ENCODE results near the gene CHST15. TPM values are rescaled to one million over a fixed set of nuclear protein-coding genes. Genes with fewer than 3 reads are reported as not detected.

Gene CHST15
- total and polyA plus RNA-seq, 2 donors from 2014 or later = 2.8 to 39.7 TPM

GRCh38 chr10:124027651-124028050 is 65.7 kb downstream of the CHST15 start:
- intact Hi-C loops (cut with DNase I) = no loop called here

DNA sequence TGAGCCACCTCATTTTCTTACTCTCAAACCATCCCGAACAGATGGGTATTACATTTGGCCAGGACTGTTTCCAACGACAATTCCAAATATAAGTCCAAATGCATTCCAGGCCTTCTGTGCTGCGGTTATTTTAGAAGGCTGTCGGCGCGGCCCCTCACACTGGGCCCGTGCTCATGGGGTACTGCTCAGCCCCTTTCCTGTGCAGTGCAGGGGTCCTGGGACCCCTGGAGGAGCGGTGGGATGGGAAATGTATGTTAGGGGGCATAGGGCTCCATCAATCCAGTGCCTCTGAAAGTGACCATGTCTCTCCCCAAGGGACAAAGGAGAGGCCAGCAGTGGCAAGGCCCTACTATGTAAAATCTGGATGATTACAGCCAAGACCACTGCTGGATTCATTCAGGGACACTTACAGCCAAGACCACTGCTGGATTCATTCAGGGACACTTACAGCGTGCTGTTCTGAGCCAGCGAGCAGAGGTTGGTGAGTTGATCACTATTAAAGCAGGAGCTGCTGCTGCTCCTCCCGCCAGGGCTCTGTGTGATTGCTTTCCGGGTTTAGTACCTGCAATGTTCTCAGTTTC is 66.3 kb downstream of the CHST15 start:
- DNase-seq (peak in 2 of 5 donors; percentile 46 to 56), FAIRE-seq (no peak)
- intact Hi-C loops (cut with DNase I) = no loop called here

More at GRCh38 chr10:124027651-124028050, 65.7 kb downstream of the CHST15 start:
- Histone ChIP-seq H3K27ac (ENCODE audit: low read depth in 2 of 2, low read length in 2 of 2) (no peak overlapping the region), H3K9ac (ENCODE audit: low read length in 3 of 3) (no peak overlapping the region), H3K4me3 (ENCODE audit: low read length in 3 of 3) (no peak overlapping the region), H3K9me3 (ENCODE audit: control insufficient read depth in 2 of 3, insufficient read depth in 1 of 3, low read length in 3 of 3) (no peaks in the 10 kb centered on the region), H3K27me3 (ENCODE audit: control insufficient read depth, insufficient read depth, low read length) (no peaks in the 10 kb centered on the region), H3K4me1 (ENCODE audit: control insufficient read depth in 2 of 3, insufficient read depth in 2 of 3, low read depth in 1 of 3, low read length in 3 of 3) (peaks cover 0 to 5% (median 0%) of the 10 kb centered on the region in 3 donors), H3K36me3 (ENCODE audit: control insufficient read depth in 2 of 3, insufficient read depth in 3 of 3, low read length in 3 of 3) (no peaks in the 10 kb centered on the region)
- no peak for FAIRE-seq
- DNase-seq = peak in 1 of 5 donors; percentile 53
- TF ChIP-seq, protein P1, sequence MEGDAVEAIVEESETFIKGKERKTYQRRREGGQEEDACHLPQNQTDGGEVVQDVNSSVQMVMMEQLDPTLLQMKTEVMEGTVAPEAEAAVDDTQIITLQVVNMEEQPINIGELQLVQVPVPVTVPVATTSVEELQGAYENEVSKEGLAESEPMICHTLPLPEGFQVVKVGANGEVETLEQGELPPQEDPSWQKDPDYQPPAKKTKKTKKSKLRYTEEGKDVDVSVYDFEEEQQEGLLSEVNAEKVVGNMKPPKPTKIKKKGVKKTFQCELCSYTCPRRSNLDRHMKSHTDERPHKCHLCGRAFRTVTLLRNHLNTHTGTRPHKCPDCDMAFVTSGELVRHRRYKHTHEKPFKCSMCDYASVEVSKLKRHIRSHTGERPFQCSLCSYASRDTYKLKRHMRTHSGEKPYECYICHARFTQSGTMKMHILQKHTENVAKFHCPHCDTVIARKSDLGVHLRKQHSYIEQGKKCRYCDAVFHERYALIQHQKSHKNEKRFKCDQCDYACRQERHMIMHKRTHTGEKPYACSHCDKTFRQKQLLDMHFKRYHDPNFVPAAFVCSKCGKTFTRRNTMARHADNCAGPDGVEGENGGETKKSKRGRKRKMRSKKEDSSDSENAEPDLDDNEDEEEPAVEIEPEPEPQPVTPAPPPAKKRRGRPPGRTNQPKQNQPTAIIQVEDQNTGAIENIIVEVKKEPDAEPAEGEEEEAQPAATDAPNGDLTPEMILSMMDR (IDR thresholded peaks at IDR 0.05; ENCODE audit: borderline replicate concordance, extremely low read depth, insufficient read depth) = no peak

GRCh38 chr10:124026589-124026939 is 66.8 kb downstream of the CHST15 start:
- intact Hi-C loops (cut with DNase I) = no loop called here
- no peak overlapping the region for H3K9ac ChIP-seq (ENCODE audit: low read length in 3 of 3)
- peaks cover 0 to 5% (median 0%) of the 10 kb centered on the region in 3 donors for H3K4me1 ChIP-seq (ENCODE audit: control insufficient read depth in 2 of 3, insufficient read depth in 2 of 3, low read depth in 1 of 3, low read length in 3 of 3)
- no peaks in the 10 kb centered on the region for H3K27me3 ChIP-seq (ENCODE audit: control insufficient read depth, insufficient read depth, low read length)
- no peaks in the 10 kb centered on the region for H3K9me3 ChIP-seq (ENCODE audit: control insufficient read depth in 2 of 3, insufficient read depth in 1 of 3, low read length in 3 of 3)
- no peaks in the 10 kb centered on the region for H3K36me3 ChIP-seq (ENCODE audit: control insufficient read depth in 2 of 3, insufficient read depth in 3 of 3, low read length in 3 of 3)
- no peak overlapping the region for H3K27ac ChIP-seq (ENCODE audit: low read depth in 2 of 2, low read length in 2 of 2)
- no peak overlapping the region for H3K4me3 ChIP-seq (ENCODE audit: low read length in 3 of 3)
- DNase-seq = peak in 1 of 5 donors; percentile 52
- FAIRE-seq = no peak
- TF ChIP-seq, protein P1 (IDR thresholded peaks at IDR 0.05; ENCODE audit: borderline replicate concordance, extremely low read depth, insufficient read depth) = no peak

More for the DNA sequence above, 66.3 kb downstream of the CHST15 start:
- no peaks in the 10 kb centered on the region for H3K36me3 ChIP-seq (ENCODE audit: control insufficient read depth in 2 of 3, insufficient read depth in 3 of 3, low read length in 3 of 3)
- peaks cover 0 to 5% (median 0%) of the 10 kb centered on the region in 3 donors for H3K4me1 ChIP-seq (ENCODE audit: control insufficient read depth in 2 of 3, insufficient read depth in 2 of 3, low read depth in 1 of 3, low read length in 3 of 3)
- TF ChIP-seq, protein P1 (IDR thresholded peaks at IDR 0.05; ENCODE audit: borderline replicate concordance, extremely low read depth, insufficient read depth) = no peak
- no peaks in the 10 kb centered on the region for H3K27me3 ChIP-seq (ENCODE audit: control insufficient read depth, insufficient read depth, low read length)
- no peak overlapping the region for H3K27ac ChIP-seq (ENCODE audit: low read depth in 2 of 2, low read length in 2 of 2)
- no peak overlapping the region for H3K4me3 ChIP-seq (ENCODE audit: low read length in 3 of 3)
- no peak overlapping the region for H3K9ac ChIP-seq (ENCODE audit: low read length in 3 of 3)
- no peaks in the 10 kb centered on the region for H3K9me3 ChIP-seq (ENCODE audit: control insufficient read depth in 2 of 3, insufficient read depth in 1 of 3, low read length in 3 of 3)
